GM12801 (cell line): ENCODE results near the gene PRRT1B.

Experiments
- CTCF ChIP-seq: IDR thresholded peaks from one replicate; pipeline ENCODE4 v1.5.1; 2011; ENCODE audit warnings: control low read depth; ENCODE audit not compliant: insufficient read length; ENCODE audit errors: extremely low read depth

PRRT1B gene

GRCh38 chr9:131587331-131587730, 42.0 kb downstream of the PRRT1B start:
- TF ChIP-seq CTCF: no peak

GRCh38 chr9:131587906-131588305, 42.6 kb downstream of the PRRT1B start:
- no peak for TF ChIP-seq CTCF

- TF ChIP-seq CTCF: no peak
These were observed 43.1 kb downstream of the PRRT1B start for GRCh38 chr9:131588396-131588795.

GRCh38 chr9:131589124-131589711, 43.9 kb downstream of the PRRT1B start:
- no peak for TF ChIP-seq CTCF

GRCh38 chr9:131589993-131590392, 44.7 kb downstream of the PRRT1B start:
- no peak for TF ChIP-seq CTCF

- TF ChIP-seq CTCF: no peak
These were observed 45.1 kb downstream of the PRRT1B start for GRCh38 chr9:131590449-131590848.

- TF ChIP-seq CTCF: no peak
These were observed 45.9 kb downstream of the PRRT1B start for GRCh38 chr9:131590907-131591844.
